ENCODE measurements around the gene GLE1. TPM values are rescaled to one million over a fixed set of nuclear protein-coding genes. Genes with fewer than 3 reads are reported as not detected.
A peak's percentile ranks its signal among the peaks of the same experiment; 100 is the strongest.

GLE1 gene
- polyA plus RNA-seq (2013, experiment 1 of 2), result 8.7 TPM
- 9.0 TPM for polyA plus RNA-seq (2013, experiment 2 of 2)

GRCh38 chr9:128504485-128505413 lies at the start of gene GLE1:
GLE1 (plus strand) TSS chr9:128504719; CDS start chr9:128504806, 87 bp downstream.
- H3K79me1 ChIP-seq (ENCODE audit: low read length), result peaks cover 2% of the 10 kb centered on the region
- no peaks in the 10 kb centered on the region for H3K79me2 ChIP-seq (ENCODE audit: control insufficient read depth, insufficient read depth, low read length)
- no CpG with 5 or more reads among the region's 64 CpGs for WGBS (ENCODE audit: extremely low coverage, insufficient coverage, low lambda C conversion rate)
- no peak within 1 kb of the TSS for H3K23ac ChIP-seq (ENCODE audit: low read length)
- peak within 1 kb of the TSS; percentile 78 for H3K4me2 ChIP-seq (ENCODE audit: low read length)
- no peak within 1 kb of the TSS for H2BK15ac ChIP-seq (replicated peaks; ENCODE audit: low read depth)
- no peak within 1 kb of the TSS for H4K5ac ChIP-seq (ENCODE audit: low read length)
- no peaks in the 10 kb centered on the region for H3K27me3 ChIP-seq (ENCODE audit: insufficient read depth, low read length, poor library complexity)
- H3K18ac ChIP-seq (ENCODE audit: low read length), result no peak within 1 kb of the TSS
- DNase-seq, result peak; percentile 94
- H3K4me1 ChIP-seq (ENCODE audit: control insufficient read depth, low read depth, low read length), result no peaks in the 10 kb centered on the region
- no peak within 1 kb of the TSS for H3K27ac ChIP-seq (ENCODE audit: low read depth, low read length)
- H3K4ac ChIP-seq (ENCODE audit: low read depth, low read length), result no peak within 1 kb of the TSS
- H3K36me3 ChIP-seq (ENCODE audit: control insufficient read depth, insufficient read depth, low read length), result no peaks in the 10 kb centered on the region
- H2BK120ac ChIP-seq (ENCODE audit: low read depth, low read length), result no peak within 1 kb of the TSS
- H2AK5ac ChIP-seq (ENCODE audit: low read length), result no peak within 1 kb of the TSS
- peak within 1 kb of the TSS; percentile 95 for H3K56ac ChIP-seq (ENCODE audit: low read length)
- peak within 1 kb of the TSS; percentile 91 for H3K9ac ChIP-seq (ENCODE audit: low read length)
- H4K8ac ChIP-seq (ENCODE audit: low read depth, low read length), result no peak within 1 kb of the TSS
- peak within 1 kb of the TSS; percentile 89 for H3K4me3 ChIP-seq (ENCODE audit: low read length)
- no peak within 1 kb of the TSS for H2BK5ac ChIP-seq (ENCODE audit: low read length)

- Histone ChIP-seq H3K27ac (ENCODE audit: low read depth, low read length) (no peak overlapping the region), H3K36me3 (ENCODE audit: control insufficient read depth, insufficient read depth, low read length) (peaks cover 3% of the 10 kb centered on the region), H3K4me2 (ENCODE audit: low read length) (no peak overlapping the region), H3K18ac (ENCODE audit: low read length) (no peak overlapping the region), H3K4me3 (ENCODE audit: low read length) (no peak overlapping the region), H3K23ac (ENCODE audit: low read length) (no peak overlapping the region), H3K9ac (ENCODE audit: low read length) (no peak overlapping the region), H2BK5ac (ENCODE audit: low read length) (no peak overlapping the region), H4K5ac (ENCODE audit: low read length) (no peak overlapping the region), H2BK120ac (ENCODE audit: low read depth, low read length) (no peak overlapping the region), H3K4ac (ENCODE audit: low read depth, low read length) (no peak overlapping the region), H3K27me3 (ENCODE audit: insufficient read depth, low read length, poor library complexity) (no peaks in the 10 kb centered on the region), H2AK5ac (ENCODE audit: low read length) (no peak overlapping the region), H3K56ac (ENCODE audit: low read length) (no peak overlapping the region), H2BK15ac (replicated peaks; ENCODE audit: low read depth) (no peak overlapping the region), H3K79me1 (ENCODE audit: low read length) (peaks cover 5% of the 10 kb centered on the region), H4K8ac (ENCODE audit: low read depth, low read length) (no peak overlapping the region), H3K4me1 (ENCODE audit: control insufficient read depth, low read depth, low read length) (peaks cover 5% of the 10 kb centered on the region), H3K79me2 (ENCODE audit: control insufficient read depth, insufficient read depth, low read length) (no peaks in the 10 kb centered on the region)
- DNase-seq, result no peak
- no CpG with 5 or more reads among the region's 14 CpGs for WGBS (ENCODE audit: extremely low coverage, insufficient coverage, low lambda C conversion rate)
These were observed 49.5 kb upstream of the GLE1 start for GRCh38 chr9:128454991-128455390.

- H2BK120ac ChIP-seq (ENCODE audit: low read depth, low read length), result no peak within 1 kb of the TSS
- peak within 1 kb of the TSS; percentile 86 for H3K27ac ChIP-seq (ENCODE audit: low read depth, low read length)
- H3K27me3 ChIP-seq (ENCODE audit: insufficient read depth, low read length, poor library complexity), result no peaks in the 10 kb centered on the region
- H3K4me1 ChIP-seq (ENCODE audit: control insufficient read depth, low read depth, low read length), result peaks cover 5% of the 10 kb centered on the region
- H4K5ac ChIP-seq (ENCODE audit: low read length), result no peak within 1 kb of the TSS
- H3K4me2 ChIP-seq (ENCODE audit: low read length), result peak within 1 kb of the TSS; percentile 94
- peak within 1 kb of the TSS; percentile 88 for H3K9ac ChIP-seq (ENCODE audit: low read length)
- H3K23ac ChIP-seq (ENCODE audit: low read length), result peak within 1 kb of the TSS; percentile 45
- H2BK15ac ChIP-seq (replicated peaks; ENCODE audit: low read depth), result no peak within 1 kb of the TSS
- no CpG with 5 or more reads among the region's 82 CpGs for WGBS (ENCODE audit: extremely low coverage, insufficient coverage, low lambda C conversion rate)
- peak within 1 kb of the TSS; percentile 67 for H2BK5ac ChIP-seq (ENCODE audit: low read length)
- no peak within 1 kb of the TSS for H4K8ac ChIP-seq (ENCODE audit: low read depth, low read length)
- no peaks in the 10 kb centered on the region for H3K79me2 ChIP-seq (ENCODE audit: control insufficient read depth, insufficient read depth, low read length)
- peak within 1 kb of the TSS; percentile 86 for H3K4me3 ChIP-seq (ENCODE audit: low read length)
- peaks cover 5% of the 10 kb centered on the region for H3K79me1 ChIP-seq (ENCODE audit: low read length)
- peak; percentile 99 for DNase-seq
- peak within 1 kb of the TSS; percentile 16 for H3K18ac ChIP-seq (ENCODE audit: low read length)
- H3K4ac ChIP-seq (ENCODE audit: low read depth, low read length), result peak within 1 kb of the TSS; percentile 73
- peaks cover 6% of the 10 kb centered on the region for H3K36me3 ChIP-seq (ENCODE audit: control insufficient read depth, insufficient read depth, low read length)
- no peak within 1 kb of the TSS for H2AK5ac ChIP-seq (ENCODE audit: low read length)
- peak within 1 kb of the TSS; percentile 94 for H3K56ac ChIP-seq (ENCODE audit: low read length)
These were observed 48.5 kb upstream of the GLE1 start, which contains the start of gene ODF2 for GRCh38 chr9:128455849-128456612. ODF2 (plus strand) TSS chr9:128456006; CDS start chr9:128456092, 86 bp downstream.

- Histone ChIP-seq H2BK15ac (replicated peaks; ENCODE audit: low read depth) (no peak overlapping the region), H3K18ac (ENCODE audit: low read length) (peak overlapping the region; percentile 16), H3K4me3 (ENCODE audit: low read length) (peak overlapping the region; percentile 86), H3K4me1 (ENCODE audit: control insufficient read depth, low read depth, low read length) (peaks cover 5% of the 10 kb centered on the region), H3K4ac (ENCODE audit: low read depth, low read length) (peak overlapping the region; percentile 73), H3K9ac (ENCODE audit: low read length) (peak overlapping the region; percentile 88), H2BK120ac (ENCODE audit: low read depth, low read length) (no peak overlapping the region), H3K79me2 (ENCODE audit: control insufficient read depth, insufficient read depth, low read length) (no peaks in the 10 kb centered on the region), H4K5ac (ENCODE audit: low read length) (no peak overlapping the region), H3K79me1 (ENCODE audit: low read length) (peaks cover 5% of the 10 kb centered on the region), H2BK5ac (ENCODE audit: low read length) (no peak overlapping the region), H3K56ac (ENCODE audit: low read length) (peak overlapping the region; percentile 94), H3K23ac (ENCODE audit: low read length) (peak overlapping the region; percentile 45), H3K36me3 (ENCODE audit: control insufficient read depth, insufficient read depth, low read length) (peaks cover 6% of the 10 kb centered on the region), H3K27ac (ENCODE audit: low read depth, low read length) (peak overlapping the region; percentile 86), H2AK5ac (ENCODE audit: low read length) (no peak overlapping the region), H4K8ac (ENCODE audit: low read depth, low read length) (no peak overlapping the region), H3K27me3 (ENCODE audit: insufficient read depth, low read length, poor library complexity) (no peaks in the 10 kb centered on the region), H3K4me2 (ENCODE audit: low read length) (peak overlapping the region; percentile 94)
- DNase-seq, result peak; percentile 79
- no CpG with 5 or more reads among the region's 48 CpGs for WGBS (ENCODE audit: extremely low coverage, insufficient coverage, low lambda C conversion rate)
These were observed 47.9 kb upstream of the GLE1 start for GRCh38 chr9:128456613-128457061.

GRCh38 chr9:128457207-128457606 lies 47.3 kb upstream of the GLE1 start:
- Histone ChIP-seq H3K4me3 (ENCODE audit: low read length) (peak overlapping the region; percentile 45), H3K27me3 (ENCODE audit: insufficient read depth, low read length, poor library complexity) (no peaks in the 10 kb centered on the region), H4K5ac (ENCODE audit: low read length) (no peak overlapping the region), H2BK15ac (replicated peaks; ENCODE audit: low read depth) (no peak overlapping the region), H3K27ac (ENCODE audit: low read depth, low read length) (no peak overlapping the region), H3K4ac (ENCODE audit: low read depth, low read length) (no peak overlapping the region), H3K79me1 (ENCODE audit: low read length) (peaks cover 5% of the 10 kb centered on the region), H4K8ac (ENCODE audit: low read depth, low read length) (no peak overlapping the region), H2BK120ac (ENCODE audit: low read depth, low read length) (no peak overlapping the region), H3K56ac (ENCODE audit: low read length) (peak overlapping the region; percentile 94), H2AK5ac (ENCODE audit: low read length) (no peak overlapping the region), H3K23ac (ENCODE audit: low read length) (no peak overlapping the region), H2BK5ac (ENCODE audit: low read length) (no peak overlapping the region), H3K36me3 (ENCODE audit: control insufficient read depth, insufficient read depth, low read length) (peaks cover 6% of the 10 kb centered on the region), H3K4me2 (ENCODE audit: low read length) (peak overlapping the region; percentile 62), H3K79me2 (ENCODE audit: control insufficient read depth, insufficient read depth, low read length) (no peaks in the 10 kb centered on the region), H3K18ac (ENCODE audit: low read length) (no peak overlapping the region), H3K4me1 (ENCODE audit: control insufficient read depth, low read depth, low read length) (peaks cover 5% of the 10 kb centered on the region), H3K9ac (ENCODE audit: low read length) (peak overlapping the region; percentile 45)
- peak; percentile 13 for DNase-seq
- no CpG with 5 or more reads among the region's 14 CpGs for WGBS (ENCODE audit: extremely low coverage, insufficient coverage, low lambda C conversion rate)
